Ectodermal cell (in vitro differentiated cells): Measurements from ENCODE around the gene SNX20. TPM values are rescaled to one million over a fixed set of nuclear protein-coding genes. Genes with fewer than 3 reads are reported as not detected.

ENCODE experiments used
- H3K27ac ChIP-seq: 2 replicates; pipeline ENCODE4 v1.7.0; 2013; ENCODE audit warnings: mild to moderate bottlenecking, low read depth, low read length; ENCODE audit not compliant: insufficient read depth, poor library complexity, severe bottlenecking
- H3K27me3 ChIP-seq: 2 replicates; pipeline ENCODE4 v1.7.0; 2013; ENCODE audit warnings: mild to moderate bottlenecking, low read length; ENCODE audit not compliant: insufficient read depth, control insufficient read depth, poor library complexity, severe bottlenecking
- H3K36me3 ChIP-seq: one replicate; pipeline ENCODE4 v1.7.0; 2013; ENCODE audit warnings: low read length; ENCODE audit not compliant: control insufficient read depth, insufficient read depth
- H3K4me1 ChIP-seq: one replicate; pipeline ENCODE4 v1.7.0; 2013; ENCODE audit warnings: low read length; ENCODE audit not compliant: control insufficient read depth, insufficient read depth
- H3K4me3 ChIP-seq: 2 replicates; pipeline ENCODE4 v1.7.0; 2013; ENCODE audit warnings: low read depth, low read length, control low read depth; ENCODE audit not compliant: insufficient read depth
- H3K9me3 ChIP-seq: 2 replicates; pipeline ENCODE4 v1.7.0; 2013; ENCODE audit warnings: mild to moderate bottlenecking, low read length, moderate library complexity; ENCODE audit not compliant: control insufficient read depth
- WGBS, 2 experiments: methylation state at CpG; one replicate each; pipeline ENCODE4 v1.1.7; 2013; ENCODE audit warnings: missing lambda C conversion rate in 2 of 2; 5-methylcytosine and 5-hydroxymethylcytosine counted together
- polyA plus RNA-seq, 4 experiments: library from polyadenylated mRNA; stranded (reverse); fragments of 50-300 nt; gene quantifications; one replicate each; pipeline ENCODE4 v1.2.3, GENCODE V29; 2013

SNX20 gene
- not detected for polyA plus RNA-seq (2013, experiment 1 of 4)
- not detected for polyA plus RNA-seq (2013, experiment 2 of 4)
- not detected for polyA plus RNA-seq (2013, experiment 3 of 4)
- not detected for polyA plus RNA-seq (2013, experiment 4 of 4)

- no peaks in the 10 kb centered on the region for H3K27me3 ChIP-seq
- H3K36me3 ChIP-seq: no peaks in the 10 kb centered on the region
- H3K4me1 ChIP-seq: no peaks in the 10 kb centered on the region
- H3K27ac ChIP-seq: no peak within 1 kb of the TSS
- 93 to 94% methylated on average over 16 of the region's 16 CpGs for WGBS, 2 experiments
- no peak within 1 kb of the TSS for H3K4me3 ChIP-seq
- no peaks in the 10 kb centered on the region for H3K9me3 ChIP-seq
These were observed at the start of gene SNX20 for GRCh38 chr16:50681021-50681885. TSS of gene SNX20 (minus strand) at chr16:50681312. CDS start at chr16:50677526, 3,786 bp downstream.

- Histone ChIP-seq H3K4me1 (no peaks in the 10 kb centered on the region), H3K27me3 (no peaks in the 10 kb centered on the region), H3K27ac (no peak overlapping the region), H3K4me3 (no peak overlapping the region), H3K36me3 (no peaks in the 10 kb centered on the region), H3K9me3 (no peaks in the 10 kb centered on the region)
These were observed 43.2 kb upstream of the SNX20 start for GRCh38 chr16:50724306-50724705.

GRCh38 chr16:50722960-50723359 lies 41.8 kb upstream of the SNX20 start:
- 80 to 81% methylated on average over 2 of the region's 2 CpGs for WGBS, 2 experiments
- Histone ChIP-seq H3K4me3 (no peak overlapping the region), H3K9me3 (no peaks in the 10 kb centered on the region), H3K36me3 (no peaks in the 10 kb centered on the region), H3K27me3 (no peaks in the 10 kb centered on the region), H3K27ac (no peak overlapping the region), H3K4me1 (no peaks in the 10 kb centered on the region)

- 93 to 100% methylated on average over 1 of the region's 1 CpG for WGBS, 2 experiments
These were observed 41.3 kb upstream of the SNX20 start for GRCh38 chr16:50722405-50722737.

GRCh38 chr16:50721549-50722404 lies 40.7 kb upstream of the SNX20 start:
- Histone ChIP-seq H3K36me3 (no peaks in the 10 kb centered on the region), H3K4me3 (no peak overlapping the region), H3K9me3 (no peaks in the 10 kb centered on the region), H3K4me1 (no peaks in the 10 kb centered on the region), H3K27ac (no peak overlapping the region), H3K27me3 (no peaks in the 10 kb centered on the region)
- 91 to 93% methylated on average over 6 of the region's 6 CpGs for WGBS, 2 experiments

More at GRCh38 chr16:50722405-50722737, 41.3 kb upstream of the SNX20 start:
- Histone ChIP-seq H3K27me3 (no peaks in the 10 kb centered on the region), H3K36me3 (no peaks in the 10 kb centered on the region), H3K27ac (no peak overlapping the region), H3K4me1 (no peaks in the 10 kb centered on the region), H3K4me3 (no peak overlapping the region), H3K9me3 (no peaks in the 10 kb centered on the region)

GRCh38 chr16:50719401-50720337 lies 38.6 kb upstream of the SNX20 start:
- WGBS, 2 experiments: 86% methylated on average over 20 of the region's 20 CpGs
- no peaks in the 10 kb centered on the region for H3K9me3 ChIP-seq

GRCh38 chr16:50718761-50719400 lies 37.8 kb upstream of the SNX20 start:
- Histone ChIP-seq H3K4me1 (no peaks in the 10 kb centered on the region), H3K36me3 (no peaks in the 10 kb centered on the region), H3K27me3 (no peaks in the 10 kb centered on the region), H3K9me3 (no peaks in the 10 kb centered on the region), H3K4me3 (no peak overlapping the region), H3K27ac (no peak overlapping the region)
- WGBS, 2 experiments: 91% methylated on average over 8 to 9 of the region's 9 CpGs

More at GRCh38 chr16:50719401-50720337, 38.6 kb upstream of the SNX20 start:
- no peaks in the 10 kb centered on the region for H3K27me3 ChIP-seq
- no peak overlapping the region for H3K4me3 ChIP-seq
- H3K36me3 ChIP-seq: no peaks in the 10 kb centered on the region
- no peak overlapping the region for H3K27ac ChIP-seq
- H3K4me1 ChIP-seq: no peaks in the 10 kb centered on the region

GRCh38 chr16:50718061-50718760 lies 37.1 kb upstream of the SNX20 start:
- Histone ChIP-seq H3K27ac (no peak overlapping the region), H3K4me3 (no peak overlapping the region), H3K9me3 (no peaks in the 10 kb centered on the region), H3K4me1 (no peaks in the 10 kb centered on the region), H3K36me3 (no peaks in the 10 kb centered on the region), H3K27me3 (no peaks in the 10 kb centered on the region)
- WGBS, 2 experiments: 93% methylated on average over 15 to 16 of the region's 16 CpGs

- H3K27ac ChIP-seq: no peak overlapping the region
- no peaks in the 10 kb centered on the region for H3K9me3 ChIP-seq
- no peaks in the 10 kb centered on the region for H3K27me3 ChIP-seq
- no peak overlapping the region for H3K4me3 ChIP-seq
- H3K36me3 ChIP-seq: no peaks in the 10 kb centered on the region
- no peaks in the 10 kb centered on the region for H3K4me1 ChIP-seq
- 94 to 97% methylated on average over 5 of the region's 5 CpGs for WGBS, 2 experiments
These were observed 36.4 kb upstream of the SNX20 start for GRCh38 chr16:50717494-50717893.
